Measurements from ENCODE around the gene PRKD2.

GRCh38 chr19:46665072-46665471 lies 51.8 kb downstream of the PRKD2 start:
- TF ChIP-seq TAF1 (IDR thresholded peaks at IDR 0.05; ENCODE audit: borderline replicate concordance, insufficient read depth, low read length): no peak
- TF ChIP-seq POLR2AphosphoS5 (IDR thresholded peaks at IDR 0.05; ENCODE audit: low read depth, low read length): no peak
- no peak for TF ChIP-seq SIN3A (IDR thresholded peaks at IDR 0.05; ENCODE audit: borderline replicate concordance, insufficient read depth, low read length)

Measured in PFSK-1 (cell line).